ENCODE results near the gene TMCC3. TPM values are rescaled to one million over a fixed set of nuclear protein-coding genes. Genes with fewer than 3 reads are reported as not detected.
A peak's percentile ranks its signal among the peaks of the same experiment; 100 is the strongest.

TMCC3 gene
- total and polyA plus RNA-seq, 11 donors = 0.69 to 8.2 (median 2.9) TPM

DNA sequence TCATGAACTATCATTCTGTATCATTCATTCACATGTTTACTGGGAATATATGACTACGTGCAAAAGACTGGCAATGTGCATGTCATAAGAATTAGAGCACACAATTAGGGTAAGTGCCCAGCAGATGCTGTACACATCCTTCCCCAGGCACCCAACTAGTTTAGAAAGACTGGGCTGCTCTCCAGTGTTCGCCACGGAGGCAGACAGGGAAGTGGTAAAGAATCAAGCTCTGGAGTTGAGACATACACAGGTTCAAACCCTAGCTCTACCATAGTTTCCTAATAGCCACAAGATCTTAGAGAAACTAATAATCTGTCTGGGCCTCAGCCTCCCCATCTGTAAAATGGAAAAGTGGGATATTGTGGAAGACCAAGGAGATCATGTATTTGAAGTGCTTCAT lies 6.8 kb downstream of the TMCC3 start:
- H3K4me3 ChIP-seq = no peak overlapping the region
- peak in 1 of 5 donors; percentile 36 for DNase-seq

GRCh38 chr12:94641283-94641682 lies 9.1 kb downstream of the TMCC3 start:
- Histone ChIP-seq H3K9me3 (no peaks in the 10 kb centered on the region), H3K27ac (no peak overlapping the region), H3K36me3 (no peaks in the 10 kb centered on the region), H3K4me3 (no peak overlapping the region), H3K4me1 (peaks cover 0 to 32% (median 0%) of the 10 kb centered on the region in 12 donors), H3K27me3 (no peaks in the 10 kb centered on the region)
- ATAC-seq (no peak), DNase-seq (no peak)
- intact Hi-C loops (cut with DNase I) = loop anchor here in 2 of 10 donors (10.0 kb wide), 1 partner anchor 56 kb away; no protein-coding TSS in a partner anchor
- no peak for TF ChIP-seq POLR2A (IDR thresholded peaks at IDR 0.05)
- TF ChIP-seq, protein P1, sequence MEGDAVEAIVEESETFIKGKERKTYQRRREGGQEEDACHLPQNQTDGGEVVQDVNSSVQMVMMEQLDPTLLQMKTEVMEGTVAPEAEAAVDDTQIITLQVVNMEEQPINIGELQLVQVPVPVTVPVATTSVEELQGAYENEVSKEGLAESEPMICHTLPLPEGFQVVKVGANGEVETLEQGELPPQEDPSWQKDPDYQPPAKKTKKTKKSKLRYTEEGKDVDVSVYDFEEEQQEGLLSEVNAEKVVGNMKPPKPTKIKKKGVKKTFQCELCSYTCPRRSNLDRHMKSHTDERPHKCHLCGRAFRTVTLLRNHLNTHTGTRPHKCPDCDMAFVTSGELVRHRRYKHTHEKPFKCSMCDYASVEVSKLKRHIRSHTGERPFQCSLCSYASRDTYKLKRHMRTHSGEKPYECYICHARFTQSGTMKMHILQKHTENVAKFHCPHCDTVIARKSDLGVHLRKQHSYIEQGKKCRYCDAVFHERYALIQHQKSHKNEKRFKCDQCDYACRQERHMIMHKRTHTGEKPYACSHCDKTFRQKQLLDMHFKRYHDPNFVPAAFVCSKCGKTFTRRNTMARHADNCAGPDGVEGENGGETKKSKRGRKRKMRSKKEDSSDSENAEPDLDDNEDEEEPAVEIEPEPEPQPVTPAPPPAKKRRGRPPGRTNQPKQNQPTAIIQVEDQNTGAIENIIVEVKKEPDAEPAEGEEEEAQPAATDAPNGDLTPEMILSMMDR (IDR thresholded peaks at IDR 0.05) = no peak
- 94 to 97% (median 96%) methylated on average over 7 of the region's 7 CpGs for WGBS, 4 donors

More for the DNA sequence above, 6.8 kb downstream of the TMCC3 start:
- Histone ChIP-seq H3K9me3 (no peaks in the 10 kb centered on the region), H3K4me1 (peaks cover 0 to 34% (median 2%) of the 10 kb centered on the region in 12 donors), H3K36me3 (no peaks in the 10 kb centered on the region), H3K27me3 (no peaks in the 10 kb centered on the region), H3K27ac (peak overlapping the region in 2 of 12 donors; percentile 48 to 84)
- WGBS, 4 donors = 89 to 96% (median 94%) methylated on average over 3 of the region's 3 CpGs
- no peak for TF ChIP-seq POLR2A (IDR thresholded peaks at IDR 0.05)
- TF ChIP-seq, protein P1 (IDR thresholded peaks at IDR 0.05) = no peak
- intact Hi-C loops (cut with DNase I) = loop anchor here in 2 of 10 donors (10.0 kb wide), 1 partner anchor 59 kb away; no protein-coding TSS in a partner anchor
- ATAC-seq = peak in 3 of 4 donors; percentile 47 to 65 (median 57)

DNA sequence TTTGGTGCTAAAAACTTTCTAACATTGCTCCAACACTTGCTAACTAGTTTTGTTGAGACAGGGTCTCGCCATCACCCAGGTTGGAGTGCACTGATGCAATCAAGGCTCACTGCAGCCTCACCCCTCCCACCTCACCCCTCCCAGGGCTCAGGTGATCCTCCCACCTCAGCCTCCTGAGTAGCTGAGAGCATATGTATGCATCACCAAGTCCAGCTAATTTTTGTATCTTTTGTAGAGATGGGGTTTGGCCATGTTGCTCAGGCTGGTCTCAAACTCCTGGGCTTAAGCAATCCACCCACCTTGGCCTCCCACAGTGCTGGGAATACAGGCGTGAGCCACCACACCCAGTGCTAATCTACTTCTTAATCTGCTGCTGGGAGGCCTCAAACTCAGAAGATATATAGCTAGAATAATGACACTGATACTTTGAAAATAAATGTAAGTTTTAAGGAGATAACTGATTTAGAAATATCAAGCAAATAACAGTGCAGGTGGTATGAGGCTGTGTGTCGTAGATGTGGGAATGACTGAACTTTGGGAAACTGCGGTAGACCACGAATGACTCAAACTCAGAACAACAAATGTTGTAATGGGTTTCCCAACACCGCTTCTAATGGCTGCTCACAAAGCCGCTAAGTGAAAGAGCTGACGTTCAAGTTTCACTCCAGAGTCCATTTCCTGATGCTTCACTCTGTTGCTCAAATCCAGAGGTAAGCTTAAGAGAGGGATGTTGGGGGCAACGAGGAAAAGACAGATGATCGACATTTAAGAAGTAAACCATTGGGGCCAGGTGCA lies 10.0 kb downstream of the TMCC3 start:
- Histone ChIP-seq H3K27me3 (no peaks in the 10 kb centered on the region), H3K4me1 (peaks cover 0 to 32% (median 0%) of the 10 kb centered on the region in 12 donors), H3K27ac (no peak overlapping the region), H3K9me3 (no peaks in the 10 kb centered on the region), H3K4me3 (no peak overlapping the region), H3K36me3 (no peaks in the 10 kb centered on the region)
- 91 to 95% (median 93%) methylated on average over 10 of the region's 10 CpGs for WGBS, 4 donors
- ATAC-seq = peak in 3 of 4 donors; percentile 43 to 63 (median 49)
- DNase-seq = no peak
- intact Hi-C loops (cut with DNase I) = loop anchor here in 2 of 10 donors (10.0 kb wide), 1 partner anchor 56 kb away; no protein-coding TSS in a partner anchor
- TF ChIP-seq, protein P1 (IDR thresholded peaks at IDR 0.05) = no peak
- no peak for TF ChIP-seq POLR2A (IDR thresholded peaks at IDR 0.05)

DNA sequence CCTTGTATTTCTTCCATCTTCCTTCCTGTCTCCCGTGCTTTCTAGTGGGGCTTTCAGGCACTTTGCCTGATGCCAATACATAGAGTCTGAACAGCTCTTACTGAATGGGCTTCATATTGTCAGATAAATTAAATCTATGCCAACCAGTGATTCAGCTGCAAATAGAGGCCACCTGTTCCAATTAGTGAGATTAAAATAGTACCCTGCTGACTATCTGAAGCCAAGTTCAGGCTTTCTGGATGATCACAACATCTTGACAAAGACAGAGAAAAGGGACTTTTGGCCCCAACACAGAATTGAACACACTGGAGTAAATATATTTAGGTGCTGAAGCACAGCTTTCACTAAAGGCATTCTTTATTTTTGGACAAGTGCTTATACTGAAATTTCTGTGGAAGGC lies 11.8 kb downstream of the TMCC3 start:
- no peak overlapping the region for H3K4me3 ChIP-seq
- no peaks in the 10 kb centered on the region for H3K36me3 ChIP-seq
- ATAC-seq = no peak
- no peak overlapping the region for H3K27ac ChIP-seq
- H3K27me3 ChIP-seq = no peaks in the 10 kb centered on the region
- intact Hi-C loops (cut with DNase I) = no loop called here
- peaks cover 0 to 14% (median 0%) of the 10 kb centered on the region in 12 donors for H3K4me1 ChIP-seq
- no peak for DNase-seq
- no peaks in the 10 kb centered on the region for H3K9me3 ChIP-seq
- TF ChIP-seq, protein P1 (IDR thresholded peaks at IDR 0.05) = no peak
- TF ChIP-seq POLR2A (IDR thresholded peaks at IDR 0.05) = no peak
- 63 to 74% (median 71%) methylated on average over 1 of the region's 1 CpG for WGBS, 4 donors
